ENCODE data around the gene LAMB2.

- TF ChIP-seq GATA2 (IDR thresholded peaks at IDR 0.05; ENCODE audit: low read depth, low read length) (no peak), GATA3 (IDR thresholded peaks at IDR 0.05; ENCODE audit: low read depth, low read length) (no peak)
These were observed 9.2 kb downstream of the LAMB2 start for GRCh38 chr3:49123687-49124086.
